Fibroblast of mammary gland (primary cell): Measurements from ENCODE around the gene RASA3.
"Not testable (repeated sequence)": the region's sequence is repeated elsewhere in the genome, so short reads cannot be mapped to it uniquely, and the experiment has no call there.

ENCODE experiments used
- DNase-seq: peaks from one replicate; pipeline ENCODE4 v3.0.0-alpha.2; 2010; ENCODE audit warnings: low read depth
- H3K4me3 ChIP-seq: 2 replicates; pipeline ENCODE4 v1.5.1; 2011; ENCODE audit warnings: low read depth, mild to moderate bottlenecking, low read length, moderate library complexity; ENCODE audit not compliant: control insufficient read depth
- TF ChIP-seq, protein P1 (sequence below): conservative IDR thresholded peaks from 2 replicates; pipeline ENCODE4 v1.5.1; 2011; ENCODE audit warnings: low read depth, low read length, inconsistent platforms; ENCODE audit not compliant: control insufficient read depth, insufficient read depth

The RASA3 gene

GRCh38 chr13:114077933-114078325 lies 54.5 kb downstream of the RASA3 start:
- H3K4me3 ChIP-seq, result no peak overlapping the region
- DNase-seq, result peak; percentile 66
- TF ChIP-seq, protein P1, sequence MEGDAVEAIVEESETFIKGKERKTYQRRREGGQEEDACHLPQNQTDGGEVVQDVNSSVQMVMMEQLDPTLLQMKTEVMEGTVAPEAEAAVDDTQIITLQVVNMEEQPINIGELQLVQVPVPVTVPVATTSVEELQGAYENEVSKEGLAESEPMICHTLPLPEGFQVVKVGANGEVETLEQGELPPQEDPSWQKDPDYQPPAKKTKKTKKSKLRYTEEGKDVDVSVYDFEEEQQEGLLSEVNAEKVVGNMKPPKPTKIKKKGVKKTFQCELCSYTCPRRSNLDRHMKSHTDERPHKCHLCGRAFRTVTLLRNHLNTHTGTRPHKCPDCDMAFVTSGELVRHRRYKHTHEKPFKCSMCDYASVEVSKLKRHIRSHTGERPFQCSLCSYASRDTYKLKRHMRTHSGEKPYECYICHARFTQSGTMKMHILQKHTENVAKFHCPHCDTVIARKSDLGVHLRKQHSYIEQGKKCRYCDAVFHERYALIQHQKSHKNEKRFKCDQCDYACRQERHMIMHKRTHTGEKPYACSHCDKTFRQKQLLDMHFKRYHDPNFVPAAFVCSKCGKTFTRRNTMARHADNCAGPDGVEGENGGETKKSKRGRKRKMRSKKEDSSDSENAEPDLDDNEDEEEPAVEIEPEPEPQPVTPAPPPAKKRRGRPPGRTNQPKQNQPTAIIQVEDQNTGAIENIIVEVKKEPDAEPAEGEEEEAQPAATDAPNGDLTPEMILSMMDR, result no peak

DNA sequence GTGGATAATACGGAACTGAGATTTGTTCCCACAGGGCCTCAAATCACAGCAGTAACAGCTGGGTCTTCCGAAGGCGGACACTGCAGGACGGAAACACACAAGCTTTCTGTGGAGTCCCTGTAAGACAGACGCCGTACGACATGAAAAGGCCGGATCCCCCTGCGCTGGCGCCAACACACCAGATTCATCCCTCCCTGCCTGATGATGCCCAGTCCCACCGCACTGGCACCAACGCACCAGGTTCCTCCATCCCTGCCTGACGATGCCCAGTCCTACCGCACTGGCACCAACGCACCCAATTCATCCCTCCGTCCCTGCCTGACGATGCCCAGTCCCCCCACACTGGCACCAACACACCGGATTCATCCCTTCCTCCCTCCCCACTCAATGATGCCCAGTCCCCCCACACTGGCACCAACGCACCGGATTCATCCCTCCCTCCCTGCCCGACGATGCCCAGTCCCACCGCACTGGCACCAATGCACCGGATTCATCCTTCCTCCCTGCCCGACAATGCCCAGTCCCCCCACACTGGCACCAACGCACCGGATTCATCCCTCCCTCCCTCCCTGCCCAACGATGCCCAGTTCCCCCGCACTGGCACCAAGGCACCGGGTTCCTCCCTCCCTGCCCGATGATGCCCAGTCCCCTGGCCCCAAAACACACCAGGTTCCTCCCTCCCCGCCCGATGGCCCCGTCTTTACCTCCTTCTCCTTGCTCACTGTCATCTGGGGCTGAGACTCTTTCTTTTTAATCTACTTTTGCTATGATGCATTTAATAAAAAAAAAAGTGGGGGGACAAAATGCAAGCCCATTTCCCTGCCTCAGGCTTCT lies 55.1 kb downstream of the RASA3 start:
- TF ChIP-seq, protein P1, result no peak
- H3K4me3 ChIP-seq, result no peak overlapping the region

GRCh38 chr13:114076329-114077090 lies 55.9 kb downstream of the RASA3 start:
- DNase-seq, result no peak
- H3K4me3 ChIP-seq, result no peak overlapping the region
- TF ChIP-seq, protein P1, result no peak

More for the DNA sequence above, 55.1 kb downstream of the RASA3 start:
- no peak for DNase-seq

- not testable (repeated sequence) for DNase-seq, H3K4me3 ChIP-seq
Observed at GRCh38 chr13:114075811-114076210, 56.6 kb downstream of the RASA3 start.

GRCh38 chr13:114074671-114075315 lies 57.6 kb downstream of the RASA3 start:
- TF ChIP-seq, protein P1, result no peak
- no peak overlapping the region for H3K4me3 ChIP-seq
- DNase-seq, result no peak

GRCh38 chr13:114073881-114074612 lies 58.4 kb downstream of the RASA3 start:
- TF ChIP-seq, protein P1, result no peak
- no peak for DNase-seq
- H3K4me3 ChIP-seq, result no peak overlapping the region

DNA sequence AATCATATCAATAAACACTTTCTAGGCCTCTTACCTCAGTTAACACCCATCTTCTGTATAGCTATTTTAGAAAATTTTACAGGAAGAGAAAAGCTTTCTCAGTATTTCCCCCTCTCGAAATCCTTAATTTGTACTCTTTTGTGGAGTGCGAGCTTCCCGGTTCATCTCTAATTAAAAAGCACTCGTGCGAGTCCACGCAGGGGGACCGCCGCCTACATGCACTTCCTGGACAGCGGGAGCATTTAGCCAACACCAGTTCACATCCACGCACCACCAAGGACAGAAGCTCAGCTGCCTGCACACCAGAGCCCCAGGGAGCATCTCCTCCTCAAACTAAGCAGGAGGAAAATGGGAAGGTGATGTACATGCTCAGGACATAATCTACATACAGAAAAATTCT lies 60.0 kb downstream of the RASA3 start:
- TF ChIP-seq, protein P1, result no peak
- H3K4me3 ChIP-seq, result no peak overlapping the region
- no peak for DNase-seq
